SK-N-SH (cell line): ENCODE measurements around the gene GJA5. TPM values are rescaled to one million over a fixed set of nuclear protein-coding genes. Genes with fewer than 3 reads are reported as not detected.

Experiments
- CTCF ChIA-PET: fragments of 300-600, 350-600 bp; formaldehyde crosslinking; extraction: SDS; loops from one replicate; lab custom pipeline; 2021; lab: Yijun Ruan, JAX
- POLR2A ChIA-PET: fragments of 350-600 bp; sonication (Branson Sonifier 250); formaldehyde crosslinking; extraction: SDS; loops from one replicate; lab custom pipeline; 2020; ENCODE audit warnings: antibody characterized with exemption, inconsistent platforms; lab: Yijun Ruan, JAX
- DNase-seq: peaks from one replicate; pipeline ENCODE4 v3.0.0; 2012
- H2AFZ ChIP-seq: fragments of 200-600 bp; sonication (generic); 2 replicates; pipeline ENCODE4 v1.8.1; 2016; ENCODE audit warnings: antibody characterized with exemption, mild to moderate bottlenecking, low read depth
- H3F3A ChIP-seq: fragments of 200-600 bp; sonication (generic); replicated peaks from 2 replicates; pipeline ENCODE3; 2016; ENCODE audit warnings: antibody characterized with exemption, mild to moderate bottlenecking; ENCODE audit not compliant: insufficient read depth
- H3K27ac ChIP-seq, 2 experiments: fragments of 200-500 bp in 1 of 2; fragments of 200-600 bp in 1 of 2; sonication (Bioruptor generic) in 1 of 2; sonication (generic), shearing (Covaris generic) in 1 of 2; 2 replicates each; pipeline versions ENCODE4 v1.5.1 to v1.6.1; 2014 to 2016; ENCODE audit warnings: low read depth in 2 of 2, inconsistent platforms in 1 of 2, low read length in 1 of 2, mild to moderate bottlenecking in 1 of 2, mixed read lengths in 1 of 2
- H3K27me3 ChIP-seq: fragments of 200-600 bp; sonication (generic), shearing (Covaris generic); 2 replicates; pipeline ENCODE4 v1.6.1; 2016; ENCODE audit warnings: mixed run types; ENCODE audit not compliant: insufficient read depth
- H3K36me3 ChIP-seq, 2 experiments: fragments of 200-500 bp in 1 of 2; fragments of 200-600 bp in 1 of 2; sonication (Bioruptor generic) in 1 of 2; sonication (generic) in 1 of 2; replicated peaks in 1 of 2; 2 replicates each; pipeline versions ENCODE3 to v1.5.1; 2014 to 2016; ENCODE audit warnings: low read length in 1 of 2, mild to moderate bottlenecking in 1 of 2; ENCODE audit not compliant: insufficient read depth in 2 of 2, control insufficient read depth in 1 of 2
- H3K4me1 ChIP-seq, 2 experiments: fragments of 200-500 bp in 1 of 2; fragments of 200-600 bp in 1 of 2; sonication (Bioruptor generic) in 1 of 2; sonication (generic), shearing (Covaris generic) in 1 of 2; 2 replicates each; pipeline versions ENCODE4 v1.5.1 to v1.6.1; 2014 to 2016; ENCODE audit warnings: low read depth in 1 of 2, low read length in 1 of 2, mixed run types in 1 of 2; ENCODE audit not compliant: insufficient read depth in 2 of 2, control insufficient read depth in 1 of 2
- H3K4me2 ChIP-seq: fragments of 200-600 bp; sonication (generic), shearing (Covaris generic); 2 replicates; pipeline ENCODE4 v1.6.1; 2017; ENCODE audit warnings: mixed run types
- H3K4me3 ChIP-seq, 2 experiments: fragments of 200-500 bp in 1 of 2; fragments of 200-600 bp in 1 of 2; sonication (Bioruptor generic) in 1 of 2; sonication (generic), shearing (Covaris generic) in 1 of 2; 2 replicates each; pipeline versions ENCODE4 v1.5.1 to v1.8.1; 2014 to 2016; ENCODE audit warnings: low read depth in 2 of 2, inconsistent platforms in 1 of 2, low read length in 1 of 2, mild to moderate bottlenecking in 1 of 2, mixed read lengths in 1 of 2, moderate library complexity in 1 of 2
- H3K79me2 ChIP-seq: fragments of 200-600 bp; sonication (generic); 2 replicates; pipeline ENCODE4 v1.8.1; 2017; ENCODE audit warnings: mild to moderate bottlenecking; ENCODE audit not compliant: insufficient read depth
- H3K9ac ChIP-seq: fragments of 200-600 bp; sonication (generic); 2 replicates; pipeline ENCODE4 v1.6.1; 2017; ENCODE audit warnings: mixed run types
- H3K9me2 ChIP-seq: fragments of 200-600 bp; sonication (generic); 2 replicates; pipeline ENCODE4 v1.6.1; 2017; ENCODE audit warnings: mixed run types
- H3K9me3 ChIP-seq: fragments of 200-600 bp; sonication (generic); 2 replicates; pipeline ENCODE4 v1.6.1; 2017; ENCODE audit warnings: mixed run types, mild to moderate bottlenecking, moderate library complexity
- H4K20me1 ChIP-seq: fragments of 200-600 bp; sonication (generic); 2 replicates; pipeline ENCODE4 v1.6.1; 2017; ENCODE audit warnings: mild to moderate bottlenecking, mixed run types; ENCODE audit not compliant: insufficient read depth
- EZH2phosphoT487 ChIP-seq: fragments of 200-600 bp; sonication (generic); IDR thresholded peaks from 2 replicates; pipeline ENCODE4 v1.6.1; 2017; ENCODE audit warnings: low read depth, mixed run types, mild to moderate bottlenecking, antibody characterized with exemption, moderate library complexity, borderline replicate concordance
- GATA2 ChIP-seq: sonication (generic); formaldehyde crosslinking; IDR thresholded peaks from 2 replicates; pipeline ENCODE4 v1.5.0; 2020; ENCODE audit warnings: mild to moderate bottlenecking, missing genetic modification reagents
- JUND ChIP-seq: IDR thresholded peaks from 2 replicates; pipeline ENCODE4 v1.4.0; 2012
- NFIC ChIP-seq: IDR thresholded peaks from 2 replicates; pipeline ENCODE4 v1.4.0; 2012; ENCODE audit warnings: borderline replicate concordance
- NRF1 ChIP-seq: IDR thresholded peaks from 2 replicates; pipeline ENCODE4 v1.6.1; 2012; ENCODE audit warnings: low read depth, mild to moderate bottlenecking, low read length
- POLR2AphosphoS5 ChIP-seq: IDR thresholded peaks from 2 replicates; pipeline ENCODE4 v1.6.1; 2012; ENCODE audit warnings: low read depth, low read length
- RAD21 ChIP-seq: IDR thresholded peaks from 2 replicates; pipeline ENCODE4 v1.6.1; 2012; ENCODE audit warnings: mild to moderate bottlenecking, low read length
- RXRA ChIP-seq: IDR thresholded peaks from 2 replicates; pipeline ENCODE4 v1.4.0; 2012; ENCODE audit warnings: low read depth, mild to moderate bottlenecking, borderline replicate concordance
- SIN3A ChIP-seq: IDR thresholded peaks from 2 replicates; pipeline ENCODE4 v1.6.1; 2012; ENCODE audit warnings: low read depth, mild to moderate bottlenecking, low read length, moderate library complexity, borderline replicate concordance
- TCF12 ChIP-seq: IDR thresholded peaks from 2 replicates; pipeline ENCODE4 v1.4.0; 2012
- TEAD4 ChIP-seq: IDR thresholded peaks from 2 replicates; pipeline ENCODE4 v1.4.0; 2012; ENCODE audit warnings: mild to moderate bottlenecking, borderline replicate concordance; ENCODE audit not compliant: insufficient read depth
- ZBTB33 ChIP-seq: IDR thresholded peaks from 2 replicates; pipeline ENCODE4 v1.4.0; 2012; ENCODE audit warnings: low read depth, borderline replicate concordance
- polyA plus RNA-seq, 3 experiments: library from polyadenylated mRNA; depleted of rRNA; stranded (reverse); fragments of >200 nt; gene quantifications; 2 replicates each; pipeline ENCODE4 v1.2.3, GENCODE V29; 2012
- TF ChIP-seq, protein P1 (sequence below): fragments of 200-600 bp; sonication (generic); IDR thresholded peaks from 2 replicates; pipeline ENCODE4 v1.6.1; 2017; ENCODE audit warnings: antibody characterized with exemption, mild to moderate bottlenecking, moderate library complexity
- TF ChIP-seq, protein P2 (sequence below): IDR thresholded peaks from 2 replicates; pipeline ENCODE4 v1.6.1; 2012; ENCODE audit warnings: mild to moderate bottlenecking, low read depth, low read length, moderate library complexity
- TF ChIP-seq, protein P3 (sequence below): IDR thresholded peaks from 2 replicates; pipeline ENCODE4 v1.4.0; 2012; ENCODE audit warnings: low read depth, borderline replicate concordance
- TF ChIP-seq, protein P4 (sequence below): fragments of 150-350 bp; IDR thresholded peaks from 2 replicates; pipeline ENCODE4 v1.6.1; 2017; ENCODE audit warnings: antibody characterized with exemption, low read length, low read depth, borderline replicate concordance

GJA5 gene
- polyA plus RNA-seq, 1 of the 3 experiments (the other 2 are of a cell fraction) = not detected

- no peaks in the 10 kb centered on the region for H3K9me2 ChIP-seq
- H3K27me3 ChIP-seq = no peaks in the 10 kb centered on the region; the same call in 1 of the 2 replicates
- H3K4me1 ChIP-seq = no peaks in the 10 kb centered on the region
- no peak overlapping the region for H3K4me2 ChIP-seq
- H3K79me2 ChIP-seq = no peaks in the 10 kb centered on the region
- H3K9me3 ChIP-seq = no peaks in the 10 kb centered on the region
- H4K20me1 ChIP-seq = no peaks in the 10 kb centered on the region
- no peak overlapping the region for H3K27ac ChIP-seq
- H3F3A ChIP-seq = no peaks in the 10 kb centered on the region
- H2AFZ ChIP-seq = no peak overlapping the region
- no peak for TF ChIP-seq POLR2AphosphoS5
- TF ChIP-seq, protein P1, sequence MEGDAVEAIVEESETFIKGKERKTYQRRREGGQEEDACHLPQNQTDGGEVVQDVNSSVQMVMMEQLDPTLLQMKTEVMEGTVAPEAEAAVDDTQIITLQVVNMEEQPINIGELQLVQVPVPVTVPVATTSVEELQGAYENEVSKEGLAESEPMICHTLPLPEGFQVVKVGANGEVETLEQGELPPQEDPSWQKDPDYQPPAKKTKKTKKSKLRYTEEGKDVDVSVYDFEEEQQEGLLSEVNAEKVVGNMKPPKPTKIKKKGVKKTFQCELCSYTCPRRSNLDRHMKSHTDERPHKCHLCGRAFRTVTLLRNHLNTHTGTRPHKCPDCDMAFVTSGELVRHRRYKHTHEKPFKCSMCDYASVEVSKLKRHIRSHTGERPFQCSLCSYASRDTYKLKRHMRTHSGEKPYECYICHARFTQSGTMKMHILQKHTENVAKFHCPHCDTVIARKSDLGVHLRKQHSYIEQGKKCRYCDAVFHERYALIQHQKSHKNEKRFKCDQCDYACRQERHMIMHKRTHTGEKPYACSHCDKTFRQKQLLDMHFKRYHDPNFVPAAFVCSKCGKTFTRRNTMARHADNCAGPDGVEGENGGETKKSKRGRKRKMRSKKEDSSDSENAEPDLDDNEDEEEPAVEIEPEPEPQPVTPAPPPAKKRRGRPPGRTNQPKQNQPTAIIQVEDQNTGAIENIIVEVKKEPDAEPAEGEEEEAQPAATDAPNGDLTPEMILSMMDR = no peak
- no peak for TF ChIP-seq NFIC
- no peak for TF ChIP-seq RXRA
- no peak for TF ChIP-seq NRF1
- no peak for TF ChIP-seq SIN3A
- TF ChIP-seq, protein P2, sequence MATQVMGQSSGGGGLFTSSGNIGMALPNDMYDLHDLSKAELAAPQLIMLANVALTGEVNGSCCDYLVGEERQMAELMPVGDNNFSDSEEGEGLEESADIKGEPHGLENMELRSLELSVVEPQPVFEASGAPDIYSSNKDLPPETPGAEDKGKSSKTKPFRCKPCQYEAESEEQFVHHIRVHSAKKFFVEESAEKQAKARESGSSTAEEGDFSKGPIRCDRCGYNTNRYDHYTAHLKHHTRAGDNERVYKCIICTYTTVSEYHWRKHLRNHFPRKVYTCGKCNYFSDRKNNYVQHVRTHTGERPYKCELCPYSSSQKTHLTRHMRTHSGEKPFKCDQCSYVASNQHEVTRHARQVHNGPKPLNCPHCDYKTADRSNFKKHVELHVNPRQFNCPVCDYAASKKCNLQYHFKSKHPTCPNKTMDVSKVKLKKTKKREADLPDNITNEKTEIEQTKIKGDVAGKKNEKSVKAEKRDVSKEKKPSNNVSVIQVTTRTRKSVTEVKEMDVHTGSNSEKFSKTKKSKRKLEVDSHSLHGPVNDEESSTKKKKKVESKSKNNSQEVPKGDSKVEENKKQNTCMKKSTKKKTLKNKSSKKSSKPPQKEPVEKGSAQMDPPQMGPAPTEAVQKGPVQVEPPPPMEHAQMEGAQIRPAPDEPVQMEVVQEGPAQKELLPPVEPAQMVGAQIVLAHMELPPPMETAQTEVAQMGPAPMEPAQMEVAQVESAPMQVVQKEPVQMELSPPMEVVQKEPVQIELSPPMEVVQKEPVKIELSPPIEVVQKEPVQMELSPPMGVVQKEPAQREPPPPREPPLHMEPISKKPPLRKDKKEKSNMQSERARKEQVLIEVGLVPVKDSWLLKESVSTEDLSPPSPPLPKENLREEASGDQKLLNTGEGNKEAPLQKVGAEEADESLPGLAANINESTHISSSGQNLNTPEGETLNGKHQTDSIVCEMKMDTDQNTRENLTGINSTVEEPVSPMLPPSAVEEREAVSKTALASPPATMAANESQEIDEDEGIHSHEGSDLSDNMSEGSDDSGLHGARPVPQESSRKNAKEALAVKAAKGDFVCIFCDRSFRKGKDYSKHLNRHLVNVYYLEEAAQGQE = no peak
- TF ChIP-seq, protein P3, sequence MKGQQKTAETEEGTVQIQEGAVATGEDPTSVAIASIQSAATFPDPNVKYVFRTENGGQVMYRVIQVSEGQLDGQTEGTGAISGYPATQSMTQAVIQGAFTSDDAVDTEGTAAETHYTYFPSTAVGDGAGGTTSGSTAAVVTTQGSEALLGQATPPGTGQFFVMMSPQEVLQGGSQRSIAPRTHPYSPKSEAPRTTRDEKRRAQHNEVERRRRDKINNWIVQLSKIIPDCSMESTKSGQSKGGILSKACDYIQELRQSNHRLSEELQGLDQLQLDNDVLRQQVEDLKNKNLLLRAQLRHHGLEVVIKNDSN = no peak
- TF ChIP-seq, protein P4, sequence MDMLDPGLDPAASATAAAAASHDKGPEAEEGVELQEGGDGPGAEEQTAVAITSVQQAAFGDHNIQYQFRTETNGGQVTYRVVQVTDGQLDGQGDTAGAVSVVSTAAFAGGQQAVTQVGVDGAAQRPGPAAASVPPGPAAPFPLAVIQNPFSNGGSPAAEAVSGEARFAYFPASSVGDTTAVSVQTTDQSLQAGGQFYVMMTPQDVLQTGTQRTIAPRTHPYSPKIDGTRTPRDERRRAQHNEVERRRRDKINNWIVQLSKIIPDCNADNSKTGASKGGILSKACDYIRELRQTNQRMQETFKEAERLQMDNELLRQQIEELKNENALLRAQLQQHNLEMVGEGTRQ = no peak
- no peak for TF ChIP-seq TEAD4
- TF ChIP-seq RAD21 = no peak
- TF ChIP-seq EZH2phosphoT487 = no peak
- TF ChIP-seq TCF12 = no peak
- no peak for TF ChIP-seq JUND
- TF ChIP-seq GATA2 = no peak
- no peak for TF ChIP-seq ZBTB33
- POLR2A ChIA-PET = no interaction called here
- no peak for DNase-seq
- CTCF ChIA-PET = interaction anchor here (0.6 kb wide), 1 partner anchor 324 kb away, joined by 4 read pairs; no protein-coding TSS in a partner anchor
- H3K9ac ChIP-seq = no peak overlapping the region
- H3K4me3 ChIP-seq = no peak overlapping the region
- H3K36me3 ChIP-seq = no peaks in the 10 kb centered on the region
These were observed 23.5 kb downstream of the GJA5 start for GRCh38 chr1:147736883-147737282.
